GM19452 (cell line): ENCODE data around the gene OVAAL.

Experiments
- ATAC-seq: cut with Tn5 transposase; IDR thresholded peaks from one replicate; pipeline ENCODE4 v1.9.1; 2021; ENCODE audit not compliant: unreplicated experiment

The OVAAL gene

GRCh38 chr1:180558664-180559063 lies at the start of gene OVAAL:
TSS of gene OVAAL (plus strand) at chr1:180558964.
- no peak for ATAC-seq

- no peak for ATAC-seq
These were observed 47.9 kb upstream of the OVAAL start for GRCh38 chr1:180510882-180511281.

GRCh38 chr1:180513531-180513930 lies 45.2 kb upstream of the OVAAL start:
- ATAC-seq = no peak

DNA sequence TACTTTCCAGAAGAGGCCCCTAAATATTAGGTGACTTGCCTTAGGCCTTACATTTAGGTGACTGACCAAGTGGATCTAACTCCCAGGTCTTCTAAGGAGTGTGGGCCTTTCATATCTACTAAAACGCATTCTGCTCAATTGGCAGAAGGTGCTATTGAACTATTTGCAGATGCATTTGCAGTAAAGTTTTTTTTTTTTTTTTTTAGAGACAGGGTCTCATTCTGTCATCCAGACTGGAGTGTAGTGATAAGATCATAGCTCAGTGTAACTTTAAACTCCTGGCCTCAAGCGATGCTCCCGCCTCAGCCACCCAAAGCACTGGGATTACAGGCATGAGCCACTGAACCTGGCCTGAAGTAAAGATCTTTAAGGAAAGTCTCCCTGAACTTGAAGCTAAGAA lies 43.4 kb upstream of the OVAAL start:
- no peak for ATAC-seq

DNA sequence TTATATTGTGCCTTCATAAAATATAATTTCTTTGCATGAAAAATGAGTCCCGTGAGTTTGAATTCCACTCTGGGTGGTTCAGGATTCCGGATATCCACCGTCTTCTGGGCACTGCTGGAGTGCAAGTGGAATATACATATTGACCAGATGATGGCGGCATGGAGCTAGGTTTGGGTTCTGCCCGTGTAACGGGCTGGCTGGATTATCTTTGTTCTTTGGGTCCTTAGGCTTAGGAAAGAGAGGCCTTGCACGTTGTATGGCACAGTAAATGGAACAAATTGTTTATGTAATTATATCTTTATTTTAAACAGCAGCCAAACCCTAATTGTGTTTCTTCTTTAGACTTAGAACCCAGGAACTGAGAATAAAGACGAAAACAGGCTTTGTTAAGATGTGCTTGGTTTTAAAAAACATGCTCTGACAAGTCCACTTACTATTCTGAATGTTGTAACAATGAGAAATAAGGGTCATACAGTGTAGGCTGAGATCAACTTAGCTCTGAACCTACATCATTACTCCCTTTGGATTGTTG lies 42.8 kb upstream of the OVAAL start:
- peak; percentile 93 for ATAC-seq

GRCh38 chr1:180519846-180520245 lies 38.9 kb upstream of the OVAAL start:
- no peak for ATAC-seq

GRCh38 chr1:180521474-180522212 lies 37.1 kb upstream of the OVAAL start:
- no peak for ATAC-seq

- no peak for ATAC-seq
These were observed 36.6 kb upstream of the OVAAL start for GRCh38 chr1:180522213-180522515.

- ATAC-seq = no peak
These were observed 34.4 kb upstream of the OVAAL start for GRCh38 chr1:180524160-180524914.

DNA sequence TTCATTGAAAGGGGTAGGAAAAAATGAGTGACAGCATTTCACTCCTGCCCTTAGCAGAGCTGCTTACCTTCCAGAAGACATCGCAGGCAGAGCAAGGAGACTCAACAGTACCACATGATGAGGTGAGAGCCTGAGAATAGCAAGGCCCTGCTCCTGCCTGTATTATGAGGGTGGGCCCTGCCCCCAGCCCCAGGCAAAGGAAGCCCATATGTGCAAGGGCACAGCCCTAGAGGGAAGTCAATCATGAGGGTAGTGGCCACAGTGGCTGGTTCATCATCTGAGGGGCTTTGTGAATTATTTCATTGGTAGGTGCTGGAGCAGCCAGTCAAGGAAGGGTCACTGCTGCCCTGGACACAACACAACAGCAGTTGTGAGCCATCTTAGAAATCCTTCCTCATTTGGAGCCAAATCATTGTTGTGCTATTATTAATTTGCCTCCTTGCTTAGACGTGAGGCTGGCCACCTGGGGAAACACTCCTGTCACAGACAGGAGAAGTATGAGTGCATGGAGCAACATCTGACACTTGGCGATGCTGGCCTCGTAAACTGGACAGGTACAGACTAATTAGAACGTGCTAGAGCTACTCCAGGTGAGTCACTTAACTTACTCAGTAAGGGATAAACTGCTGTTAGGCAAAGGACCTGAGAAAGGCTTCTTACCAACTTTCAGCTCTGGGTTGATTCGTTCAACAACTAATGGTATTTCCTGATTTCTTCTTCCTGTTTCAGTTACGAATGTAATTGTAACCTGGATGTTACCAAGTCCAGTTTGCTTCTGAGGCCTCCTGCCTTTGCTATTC lies 33.6 kb upstream of the OVAAL start:
- no peak for ATAC-seq

DNA sequence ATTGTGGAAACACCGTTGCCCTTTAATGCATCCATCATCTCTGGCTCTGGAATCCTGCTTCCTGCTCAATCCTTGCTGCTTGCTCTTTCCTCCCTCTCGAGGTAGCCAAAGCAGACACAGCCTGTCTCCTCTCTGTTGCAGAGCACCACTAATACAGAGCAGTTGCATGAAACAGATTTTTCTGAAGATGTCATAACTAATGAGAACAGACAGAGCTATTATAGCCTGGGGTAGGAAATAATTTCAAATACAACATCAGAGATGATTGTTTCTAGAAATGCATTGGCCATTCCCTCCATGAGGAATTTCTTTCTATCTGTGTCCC lies 33.1 kb upstream of the OVAAL start:
- no peak for ATAC-seq

- no peak for ATAC-seq
These were observed 31.6 kb upstream of the OVAAL start for GRCh38 chr1:180527101-180527669.

GRCh38 chr1:180528868-180529470 lies 29.8 kb upstream of the OVAAL start:
- no peak for ATAC-seq

- no peak for ATAC-seq
These were observed 28.3 kb upstream of the OVAAL start for GRCh38 chr1:180530501-180530900.

GRCh38 chr1:180532854-180533253 lies 25.9 kb upstream of the OVAAL start:
- no peak for ATAC-seq

- no peak for ATAC-seq
These were observed 25.3 kb upstream of the OVAAL start for GRCh38 chr1:180533266-180533987.

DNA sequence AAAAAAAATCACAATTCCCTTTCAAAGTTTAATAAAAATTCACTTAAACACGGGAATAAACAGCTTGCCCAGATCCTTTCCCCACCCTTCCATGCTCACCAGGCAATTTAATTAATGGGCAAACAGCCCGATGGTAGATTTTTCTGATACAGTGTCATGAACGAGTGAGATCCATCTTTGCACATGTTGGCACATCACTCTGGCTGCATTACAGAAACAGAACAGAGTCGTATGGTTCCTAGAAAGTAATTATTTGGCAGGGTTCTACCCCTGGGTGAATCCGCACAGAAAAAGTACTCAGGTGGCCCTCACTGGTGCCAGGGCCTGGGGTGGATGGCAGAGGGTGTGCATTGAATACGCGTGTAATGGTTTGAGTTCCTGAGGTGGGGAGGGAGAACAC lies 24.6 kb upstream of the OVAAL start:
- no peak for ATAC-seq

DNA sequence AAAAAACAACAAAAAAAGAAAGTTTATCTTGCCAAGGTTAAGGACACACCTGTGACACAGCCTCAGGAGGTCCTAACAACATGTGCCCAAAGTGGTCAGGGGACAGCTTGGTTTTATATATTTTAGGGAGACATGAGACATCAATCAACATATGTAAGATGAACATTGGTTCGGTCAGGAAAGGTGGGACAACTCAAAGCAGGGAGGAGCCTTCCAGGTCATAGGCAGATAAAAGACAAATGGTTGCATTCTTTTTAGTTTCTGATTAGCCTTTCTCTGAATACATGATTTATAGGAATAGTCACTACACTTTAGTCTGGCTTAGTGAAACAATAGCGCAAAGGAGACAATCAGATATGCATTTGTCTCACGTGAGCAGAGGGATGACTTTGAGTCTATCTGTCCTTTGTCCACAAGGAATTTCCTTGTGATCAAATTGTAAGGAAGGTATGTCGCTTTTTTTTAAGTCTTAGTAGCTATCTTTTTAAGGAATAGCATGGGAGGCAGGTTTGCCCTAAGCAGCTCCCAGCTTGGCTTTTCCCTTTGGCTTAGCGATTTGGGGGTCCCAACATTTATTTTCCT lies 23.3 kb upstream of the OVAAL start:
- no peak for ATAC-seq

GRCh38 chr1:180536821-180537372 lies 21.9 kb upstream of the OVAAL start:
- ATAC-seq = no peak

DNA sequence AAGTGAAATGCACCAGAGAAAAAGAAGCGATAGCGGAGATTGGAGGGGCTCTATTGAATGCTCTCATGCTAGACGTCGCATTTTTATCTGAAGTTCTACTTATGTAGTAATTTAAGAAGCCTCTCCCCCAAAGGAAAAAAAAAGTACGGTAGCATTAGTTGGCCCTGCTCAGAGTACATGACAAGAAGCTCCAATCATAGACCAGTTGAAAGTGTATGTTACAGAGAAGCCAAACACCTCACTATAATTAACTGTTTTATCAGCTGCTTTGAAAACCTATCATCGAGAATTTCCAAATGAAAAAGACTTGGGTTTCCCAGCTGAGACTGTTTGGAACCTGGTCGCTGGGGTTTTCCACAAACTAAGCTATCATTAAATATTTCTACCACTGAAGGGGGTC lies 19.6 kb upstream of the OVAAL start:
- no peak for ATAC-seq
